Adrenal gland (tissue), 5 donors: ENCODE data around the gene KBTBD12.

Experiments
- CTCF ChIP-seq, 6 experiments: fragments of 450-650 bp in 4 of 6; fragments of 200-600 bp in 2 of 6; sonication (generic) in 1 of 6; IDR thresholded peaks; 1 replicate in 5 of 6; 2 replicates in 1 of 6; pipeline versions ENCODE4 v1.5.1 to v1.8.0; 2016 to 2021; ENCODE audit warnings: antibody characterized with exemption in 6 of 6, mild to moderate bottlenecking in 2 of 6, moderate library complexity in 1 of 6
- POLR2A ChIP-seq, 2 donors: fragments of 450-650 bp; IDR thresholded peaks; one replicate each; pipeline ENCODE4 v1.6.1; 2017; ENCODE audit warnings: antibody characterized with exemption in 2 of 2, mild to moderate bottlenecking in 2 of 2, moderate library complexity in 1 of 2
- donor health status: DM: no; HTN: no; CAD: no.

DNA sequence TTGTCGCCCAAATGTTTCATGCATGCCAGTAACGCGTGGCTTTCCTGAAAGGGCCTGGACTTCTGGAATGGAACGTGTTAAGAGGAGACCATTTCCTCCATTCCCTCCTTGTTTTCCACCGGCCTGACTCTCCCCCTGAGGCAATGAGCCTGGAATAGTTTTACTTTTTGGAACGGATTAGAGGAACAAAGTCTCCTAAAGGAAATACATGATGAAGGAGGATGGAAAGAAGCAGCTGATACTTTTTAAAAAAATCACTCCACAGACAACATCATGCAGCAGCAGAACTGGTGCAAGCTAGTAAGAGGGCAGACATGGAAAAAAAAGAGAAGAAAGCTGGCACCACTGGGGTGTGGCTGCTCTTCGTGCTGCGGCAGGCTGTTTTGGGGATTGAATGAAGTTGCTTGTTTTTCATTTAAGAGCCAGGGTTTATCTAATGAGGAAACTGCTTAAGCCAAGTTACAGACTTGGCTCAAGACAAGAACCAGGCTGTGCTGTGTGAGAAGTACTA lies 3.6 kb upstream of the KBTBD12 start:
- no peak for TF ChIP-seq CTCF (IDR thresholded peaks at IDR 0.05)
- no peak for TF ChIP-seq POLR2A (IDR thresholded peaks at IDR 0.05)
